Measurements from ENCODE around the gene CNTNAP2.

- TF ChIP-seq CTCF (IDR thresholded peaks at IDR 0.05) = no peak
- no peak for TF ChIP-seq POLR2A (IDR thresholded peaks at IDR 0.05)
Measured at GRCh38 chr7:147711447-147711846, 1594.8 kb downstream of the CNTNAP2 start.

All from testis (tissue), 2 donors.